Esophagus muscularis mucosa (tissue), 3 donors: Measurements from ENCODE around the gene TMEM225B.

Source experiments
- POLR2A ChIP-seq: fragments of 450-650 bp; IDR thresholded peaks from one replicate; pipeline ENCODE4 v1.6.1; 2017; ENCODE audit warnings: antibody characterized with exemption, moderate library complexity, mild to moderate bottlenecking, low read depth
- POLR2AphosphoS5 ChIP-seq, 2 donors: sonication (generic); formaldehyde crosslinking; IDR thresholded peaks; one replicate each; pipeline ENCODE4 v1.6.1; 2017; ENCODE audit warnings: antibody characterized with exemption in 2 of 2
- TF ChIP-seq, protein P1 (sequence below), 3 experiments: fragments of 200-600 bp in 2 of 3; fragments of 450-650 bp in 1 of 3; sonication (generic) in 2 of 3; IDR thresholded peaks; one replicate each; pipeline ENCODE4 v1.5.1; 2017 to 2019; ENCODE audit warnings: antibody characterized with exemption in 3 of 3, mild to moderate bottlenecking in 2 of 3, moderate library complexity in 1 of 3

DNA sequence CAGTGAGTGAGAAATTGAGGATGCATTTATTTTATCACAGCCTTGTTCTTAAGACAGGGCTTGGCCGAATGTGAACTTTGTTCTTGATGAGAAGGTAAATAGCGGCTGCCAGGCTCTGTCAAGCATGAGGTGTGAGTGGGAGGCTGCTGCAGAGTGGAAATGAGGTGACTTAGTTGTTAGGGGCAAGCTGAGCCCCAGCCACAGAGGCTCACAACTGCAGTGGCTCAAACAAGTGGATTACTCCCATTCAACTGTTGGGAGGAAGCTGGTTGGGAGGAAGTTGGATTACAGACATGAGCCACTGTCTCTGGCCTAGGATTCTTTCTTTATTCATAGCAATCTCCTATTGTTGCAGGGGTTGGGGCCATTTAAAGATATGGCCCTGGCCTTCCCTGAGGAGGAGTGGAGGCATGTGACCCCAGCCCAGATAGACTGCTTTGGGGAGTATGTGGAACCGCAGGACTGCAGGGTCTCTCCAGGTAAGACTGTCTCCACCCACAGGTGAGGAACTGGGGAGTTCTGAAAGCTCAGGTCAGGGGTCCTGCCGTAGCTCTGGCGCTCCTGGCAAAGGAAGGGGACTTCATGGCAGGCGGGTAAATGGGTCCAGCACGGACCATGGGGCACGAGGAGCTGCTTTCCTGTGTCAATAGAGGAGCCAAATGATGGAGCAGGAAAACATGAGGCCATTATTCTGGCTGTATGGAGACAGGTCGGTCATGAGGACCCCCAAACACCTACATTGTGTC is 25.8 kb downstream of the TMEM225B start:
- TF ChIP-seq, protein P1, sequence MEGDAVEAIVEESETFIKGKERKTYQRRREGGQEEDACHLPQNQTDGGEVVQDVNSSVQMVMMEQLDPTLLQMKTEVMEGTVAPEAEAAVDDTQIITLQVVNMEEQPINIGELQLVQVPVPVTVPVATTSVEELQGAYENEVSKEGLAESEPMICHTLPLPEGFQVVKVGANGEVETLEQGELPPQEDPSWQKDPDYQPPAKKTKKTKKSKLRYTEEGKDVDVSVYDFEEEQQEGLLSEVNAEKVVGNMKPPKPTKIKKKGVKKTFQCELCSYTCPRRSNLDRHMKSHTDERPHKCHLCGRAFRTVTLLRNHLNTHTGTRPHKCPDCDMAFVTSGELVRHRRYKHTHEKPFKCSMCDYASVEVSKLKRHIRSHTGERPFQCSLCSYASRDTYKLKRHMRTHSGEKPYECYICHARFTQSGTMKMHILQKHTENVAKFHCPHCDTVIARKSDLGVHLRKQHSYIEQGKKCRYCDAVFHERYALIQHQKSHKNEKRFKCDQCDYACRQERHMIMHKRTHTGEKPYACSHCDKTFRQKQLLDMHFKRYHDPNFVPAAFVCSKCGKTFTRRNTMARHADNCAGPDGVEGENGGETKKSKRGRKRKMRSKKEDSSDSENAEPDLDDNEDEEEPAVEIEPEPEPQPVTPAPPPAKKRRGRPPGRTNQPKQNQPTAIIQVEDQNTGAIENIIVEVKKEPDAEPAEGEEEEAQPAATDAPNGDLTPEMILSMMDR (IDR thresholded peaks at IDR 0.05) = no peak
- TF ChIP-seq POLR2A = no peak
- no peak for TF ChIP-seq POLR2AphosphoS5 (IDR thresholded peaks at IDR 0.05)
